Stimulated activated CD4-positive, alpha-beta T cell treated with anti-CD3 and anti-CD28 coated beads, Interleukin-1b, Interleukin-23, amount 100 ng/mL, for 4 hours (primary cell): Measurements from ENCODE around the gene IRX2.

ENCODE experiments used
- DNase-seq, 2 donors: peaks; one replicate each; pipeline ENCODE4 v3.0.0-alpha.2; 2020; ENCODE audit warnings: low read depth in 2 of 2

Gene IRX2

DNA sequence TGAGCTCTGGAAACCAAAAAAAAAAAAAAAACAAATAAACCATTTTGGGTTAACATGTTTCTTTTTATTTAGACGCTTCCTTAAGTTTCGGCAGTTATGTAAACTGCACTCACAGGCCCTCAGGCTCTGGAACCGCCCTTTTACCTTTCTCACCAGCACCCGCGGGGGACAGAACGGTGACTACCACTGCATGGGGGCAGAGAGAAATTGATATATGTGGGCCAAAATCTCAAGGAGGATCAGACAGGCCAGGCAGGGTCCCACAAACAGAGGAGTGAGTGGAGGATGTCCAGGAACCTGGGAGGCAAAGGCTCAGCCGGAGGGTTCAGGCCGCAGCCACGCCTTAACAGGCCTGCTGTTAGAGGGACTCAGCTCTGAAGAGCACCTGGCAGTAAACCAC is 54.4 kb downstream of the IRX2 start:
- DNase-seq: no peak
